Endodermal cell (in vitro differentiated cells): Measurements from ENCODE around the gene CHRNA7. TPM values are rescaled to one million over a fixed set of nuclear protein-coding genes. Genes with fewer than 3 reads are reported as not detected.

ENCODE experiments used
- DNase-seq: peaks from one replicate; pipeline ENCODE4 v3.0.0-alpha.2; 2017
- H3K27ac ChIP-seq: 2 replicates; pipeline ENCODE4 v1.5.1; 2013; ENCODE audit warnings: mild to moderate bottlenecking, low read depth, low read length, moderate library complexity
- H3K27me3 ChIP-seq: 2 replicates; pipeline ENCODE4 v1.6.1; 2013; ENCODE audit warnings: mild to moderate bottlenecking, low read length, moderate library complexity; ENCODE audit not compliant: insufficient read depth, control insufficient read depth, poor library complexity, severe bottlenecking
- H3K36me3 ChIP-seq: 2 replicates; pipeline ENCODE4 v1.7.0; 2013; ENCODE audit warnings: mild to moderate bottlenecking, low read length, moderate library complexity; ENCODE audit not compliant: control insufficient read depth, insufficient read depth
- H3K4me1 ChIP-seq: one replicate; pipeline ENCODE4 v1.7.0; 2013; ENCODE audit warnings: low read length; ENCODE audit not compliant: control insufficient read depth, insufficient read depth
- H3K4me3 ChIP-seq: 2 replicates; pipeline ENCODE4 v1.5.1; 2013; ENCODE audit warnings: mild to moderate bottlenecking, low read length, moderate library complexity
- H3K9ac ChIP-seq: 2 replicates; pipeline ENCODE4 v1.6.1; 2013; ENCODE audit warnings: mild to moderate bottlenecking, low read length, moderate library complexity; ENCODE audit not compliant: poor library complexity, severe bottlenecking; ENCODE audit errors: extremely low read depth
- H3K9me3 ChIP-seq: 2 replicates; pipeline ENCODE4 v1.6.1; 2013; ENCODE audit warnings: mild to moderate bottlenecking, low read length, moderate library complexity; ENCODE audit not compliant: control insufficient read depth
- H3K27ac Mint-ChIP-seq: 2 replicates; pipeline ENCODE4 v1.8.0; 2020; ENCODE audit warnings: mixed read lengths
- H3K27me3 Mint-ChIP-seq: 2 replicates; pipeline ENCODE4 v1.8.0; 2021; ENCODE audit warnings: mild to moderate bottlenecking, mixed read lengths; ENCODE audit not compliant: insufficient read depth
- H3K36me3 Mint-ChIP-seq: 2 replicates; pipeline ENCODE4 v1.8.0; 2020; ENCODE audit warnings: low read depth, mixed read lengths
- H3K4me1 Mint-ChIP-seq: 2 replicates; pipeline ENCODE4 v1.8.0; 2020; ENCODE audit warnings: mixed read lengths
- H3K4me3 Mint-ChIP-seq: 2 replicates; pipeline ENCODE4 v1.8.0; 2020; ENCODE audit warnings: mild to moderate bottlenecking, moderate library complexity, mixed read lengths
- H3K9me3 Mint-ChIP-seq: 2 replicates; pipeline ENCODE4 v1.8.0; 2020; ENCODE audit warnings: mild to moderate bottlenecking, mixed read lengths
- WGBS, 2 experiments: methylation state at CpG; one replicate each; pipeline versions ENCODE4 v1.1.5 to v1.1.7; 2013; ENCODE audit warnings: missing lambda C conversion rate in 2 of 2, mixed read lengths in 1 of 2; ENCODE audit not compliant: insufficient coverage in 1 of 2, insufficient read length in 1 of 2; 5-methylcytosine and 5-hydroxymethylcytosine counted together
- total RNA-seq, 2 donors: library from RNA; stranded (reverse); fragmentation: NEBNext Ultra II Directional in 1 of 2; extraction: Animal tissue kit (Norgen Biotek cat#: 25700) in 1 of 2; gene quantifications; 2 replicates in 1 of 2; 3 replicates in 1 of 2; pipeline ENCODE4 v1.2.1, GENCODE V29; 2021
- TF ChIP-seq, protein P1 (sequence below): fragments of 200-600 bp; sonication (generic); conservative IDR thresholded peaks from 2 replicates; pipeline ENCODE4 v1.5.0; 2021; ENCODE audit warnings: antibody characterized with exemption, mild to moderate bottlenecking

The CHRNA7 gene
- total RNA-seq, 2 donors from 2014 or later: 7.5 to 8.0 TPM

- Mint-ChIP-seq H3K36me3 (no peaks in the 10 kb centered on the region), H3K4me1 (no peaks in the 10 kb centered on the region), H3K9me3 (no peaks in the 10 kb centered on the region), H3K4me3 (no peak overlapping the region), H3K27ac (no peak overlapping the region), H3K27me3 (no peaks in the 10 kb centered on the region)
- H3K9ac ChIP-seq: no peak overlapping the region
- no peak overlapping the region for H3K27ac ChIP-seq
- DNase-seq: no peak
- no peak overlapping the region for H3K4me3 ChIP-seq
- H3K9me3 ChIP-seq: no peaks in the 10 kb centered on the region
- TF ChIP-seq, protein P1, sequence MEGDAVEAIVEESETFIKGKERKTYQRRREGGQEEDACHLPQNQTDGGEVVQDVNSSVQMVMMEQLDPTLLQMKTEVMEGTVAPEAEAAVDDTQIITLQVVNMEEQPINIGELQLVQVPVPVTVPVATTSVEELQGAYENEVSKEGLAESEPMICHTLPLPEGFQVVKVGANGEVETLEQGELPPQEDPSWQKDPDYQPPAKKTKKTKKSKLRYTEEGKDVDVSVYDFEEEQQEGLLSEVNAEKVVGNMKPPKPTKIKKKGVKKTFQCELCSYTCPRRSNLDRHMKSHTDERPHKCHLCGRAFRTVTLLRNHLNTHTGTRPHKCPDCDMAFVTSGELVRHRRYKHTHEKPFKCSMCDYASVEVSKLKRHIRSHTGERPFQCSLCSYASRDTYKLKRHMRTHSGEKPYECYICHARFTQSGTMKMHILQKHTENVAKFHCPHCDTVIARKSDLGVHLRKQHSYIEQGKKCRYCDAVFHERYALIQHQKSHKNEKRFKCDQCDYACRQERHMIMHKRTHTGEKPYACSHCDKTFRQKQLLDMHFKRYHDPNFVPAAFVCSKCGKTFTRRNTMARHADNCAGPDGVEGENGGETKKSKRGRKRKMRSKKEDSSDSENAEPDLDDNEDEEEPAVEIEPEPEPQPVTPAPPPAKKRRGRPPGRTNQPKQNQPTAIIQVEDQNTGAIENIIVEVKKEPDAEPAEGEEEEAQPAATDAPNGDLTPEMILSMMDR: no peak
- H3K27me3 ChIP-seq: no peaks in the 10 kb centered on the region
- no peaks in the 10 kb centered on the region for H3K4me1 ChIP-seq
- H3K36me3 ChIP-seq: no peaks in the 10 kb centered on the region
Measured at GRCh38 chr15:31997711-31998110, 32.6 kb upstream of the CHRNA7 start.

DNA sequence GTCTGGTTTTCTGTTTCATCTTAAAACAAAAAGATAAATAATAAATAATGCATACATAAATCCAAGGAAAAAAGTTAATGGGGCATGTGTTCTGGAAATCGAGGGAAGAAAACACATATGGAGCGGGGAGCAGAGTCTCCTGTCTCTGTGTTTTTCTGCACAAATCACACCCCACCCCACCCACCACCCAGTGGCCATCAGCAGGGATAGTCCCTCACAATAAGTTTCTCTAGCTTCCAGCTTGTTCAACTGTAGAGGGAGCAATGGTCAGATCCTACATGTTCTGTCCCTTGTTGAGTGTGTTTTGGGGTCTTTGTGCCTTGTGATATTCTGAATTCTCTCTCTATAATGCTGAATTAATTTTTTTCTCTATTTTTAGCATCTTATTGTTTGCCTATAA lies 26.8 kb upstream of the CHRNA7 start:
- Histone ChIP-seq H3K27ac (no peak overlapping the region), H3K9ac (no peak overlapping the region), H3K27me3 (no peaks in the 10 kb centered on the region), H3K4me1 (no peaks in the 10 kb centered on the region), H3K36me3 (no peaks in the 10 kb centered on the region), H3K9me3 (no peaks in the 10 kb centered on the region), H3K4me3 (no peak overlapping the region)
- WGBS, 2 experiments: 83% methylated on average over 1 of the region's 2 CpGs; no CpG with 5 or more reads in 1 of the 2 experiments
- Mint-ChIP-seq H3K4me3 (no peak overlapping the region), H3K36me3 (no peaks in the 10 kb centered on the region), H3K9me3 (no peaks in the 10 kb centered on the region), H3K27me3 (no peaks in the 10 kb centered on the region), H3K4me1 (no peaks in the 10 kb centered on the region), H3K27ac (no peak overlapping the region)
- TF ChIP-seq, protein P1: peak; percentile 52
- no peak for DNase-seq

DNA sequence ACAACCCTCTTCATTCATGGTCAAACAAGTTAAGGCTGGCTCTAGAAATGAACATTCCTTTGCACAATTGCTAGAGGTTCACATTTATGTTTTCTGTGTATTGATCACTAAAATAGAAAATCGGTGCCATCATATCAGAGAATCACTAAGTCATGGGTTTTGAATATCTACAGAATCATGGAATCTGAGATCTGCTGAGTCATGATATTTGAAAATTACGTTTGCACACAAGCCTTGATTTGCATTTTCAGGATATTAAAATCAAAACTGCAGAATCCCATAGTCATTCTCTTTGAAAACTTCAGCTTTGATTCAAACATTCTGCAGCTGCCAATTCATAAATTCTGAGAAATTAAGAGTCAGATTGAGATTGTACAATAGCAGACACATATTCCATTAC lies 26.1 kb upstream of the CHRNA7 start:
- Mint-ChIP-seq H3K4me3 (no peak overlapping the region), H3K4me1 (no peaks in the 10 kb centered on the region), H3K27me3 (no peaks in the 10 kb centered on the region), H3K36me3 (no peaks in the 10 kb centered on the region), H3K27ac (no peak overlapping the region), H3K9me3 (no peaks in the 10 kb centered on the region)
- no peaks in the 10 kb centered on the region for H3K9me3 ChIP-seq
- H3K27ac ChIP-seq: no peak overlapping the region
- no peaks in the 10 kb centered on the region for H3K27me3 ChIP-seq
- 86 to 100% methylated on average over 1 to 2 of the region's 2 CpGs for WGBS, 2 experiments
- TF ChIP-seq, protein P1: no peak
- no peak for DNase-seq
- H3K4me1 ChIP-seq: no peaks in the 10 kb centered on the region
- H3K4me3 ChIP-seq: no peak overlapping the region
- H3K9ac ChIP-seq: no peak overlapping the region
- no peaks in the 10 kb centered on the region for H3K36me3 ChIP-seq
